A204.1 (cell line): ENCODE results near the gene AP1AR.

Source experiments
- FAIRE-seq: peaks from 2 replicates; lab custom pipeline; 2012; peaks lifted over from hg19 to GRCh38; lab: Jason Lieb, UNC

The AP1AR gene

DNA sequence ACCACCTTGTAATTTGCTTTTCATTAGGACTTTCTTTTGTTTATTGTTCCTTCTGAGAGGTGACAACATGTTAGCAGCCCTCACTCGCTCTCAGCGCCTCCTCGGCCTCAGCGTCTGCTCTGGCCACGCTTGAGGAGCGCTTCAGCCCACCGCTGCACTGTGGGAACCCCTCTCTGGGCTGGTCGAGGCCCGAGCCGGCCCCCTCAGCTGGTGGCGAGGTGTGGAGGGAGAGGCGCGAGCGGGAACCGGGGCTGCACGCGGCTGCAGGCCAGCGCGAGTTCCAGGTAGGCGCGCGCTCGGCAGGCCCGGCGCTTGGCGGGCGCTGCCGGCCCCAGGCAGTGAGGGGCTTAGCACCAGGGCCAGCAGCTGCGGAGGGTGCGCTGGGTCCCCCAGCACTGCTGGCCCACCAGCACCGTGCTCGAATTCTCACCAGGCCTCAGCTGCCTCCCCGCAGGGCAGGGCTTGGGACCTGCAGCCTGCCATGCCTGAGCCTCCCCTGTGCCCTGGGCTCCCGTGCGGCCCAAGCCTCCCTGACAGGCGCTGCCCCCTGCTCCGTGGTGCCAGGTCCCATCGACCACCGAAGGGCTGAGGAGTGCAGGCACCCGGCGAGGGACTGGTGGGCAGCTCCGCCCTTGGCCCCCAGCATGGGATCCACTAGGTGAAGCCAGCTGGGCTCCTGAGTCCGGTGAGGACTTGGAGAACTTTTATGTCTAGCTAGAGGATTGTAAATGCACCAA is 9.2 kb upstream of the AP1AR start:
- no peak for FAIRE-seq

- FAIRE-seq: no peak
Measured at GRCh38 chr4:112225157-112225556, 6.4 kb upstream of the AP1AR start.

GRCh38 chr4:112230879-112231778 is 458 bp upstream of the AP1AR start:
- FAIRE-seq: peak; percentile 89

DNA sequence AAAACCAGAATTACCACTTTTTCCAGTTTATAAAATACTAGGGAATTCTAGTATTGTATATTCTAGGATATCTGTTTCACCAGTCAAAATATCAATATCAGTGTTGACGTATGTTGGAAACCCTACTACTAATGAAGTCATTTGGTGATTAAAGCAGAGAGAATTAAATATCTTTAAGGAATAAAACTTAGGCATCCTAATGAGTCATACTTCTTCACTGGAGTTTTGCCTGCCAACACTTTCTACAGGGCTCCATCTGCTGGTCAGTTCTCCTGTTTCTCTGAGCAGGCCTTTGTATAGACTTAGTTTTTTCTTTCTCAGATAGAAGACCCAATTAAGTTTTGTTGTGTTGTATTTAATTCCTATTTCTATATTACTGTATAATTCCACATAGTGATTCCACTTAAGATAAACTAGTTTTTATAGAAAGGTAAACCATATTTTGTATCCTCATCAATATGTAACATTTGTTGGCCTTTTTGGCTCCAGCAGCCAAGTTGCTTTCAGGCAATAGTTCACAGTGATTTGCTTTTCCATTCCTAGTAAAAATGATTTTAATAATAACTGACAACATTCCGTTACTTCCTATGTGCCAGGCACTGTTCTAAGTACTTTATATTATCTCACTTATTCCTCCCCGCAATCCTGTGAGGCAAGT is 3.5 kb downstream of the AP1AR start:
- peak; percentile 96 for FAIRE-seq

DNA sequence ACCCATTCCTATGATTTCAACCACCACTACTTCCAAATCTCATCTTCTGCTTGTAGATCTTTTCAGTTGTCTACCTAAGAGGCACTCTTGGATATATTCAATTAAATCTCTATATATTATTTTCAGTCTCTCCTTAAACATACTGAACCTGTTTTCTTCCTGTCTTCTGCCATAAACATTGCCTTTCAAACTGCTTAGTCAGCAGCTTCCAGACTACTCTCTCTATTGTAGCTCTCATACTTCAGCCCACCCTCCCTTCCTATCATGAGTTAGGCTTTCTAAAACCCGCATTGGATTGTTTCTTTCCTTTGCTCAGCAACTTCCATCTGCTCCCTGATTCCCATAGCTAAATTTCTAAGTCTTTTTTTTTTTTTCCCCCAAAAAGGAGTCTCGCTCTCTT is 4.5 kb downstream of the AP1AR start:
- no peak for FAIRE-seq

- no peak for FAIRE-seq
Measured at GRCh38 chr4:112238833-112239232, 7.2 kb downstream of the AP1AR start.

GRCh38 chr4:112245383-112245782 is 13.8 kb downstream of the AP1AR start:
- no peak for FAIRE-seq

DNA sequence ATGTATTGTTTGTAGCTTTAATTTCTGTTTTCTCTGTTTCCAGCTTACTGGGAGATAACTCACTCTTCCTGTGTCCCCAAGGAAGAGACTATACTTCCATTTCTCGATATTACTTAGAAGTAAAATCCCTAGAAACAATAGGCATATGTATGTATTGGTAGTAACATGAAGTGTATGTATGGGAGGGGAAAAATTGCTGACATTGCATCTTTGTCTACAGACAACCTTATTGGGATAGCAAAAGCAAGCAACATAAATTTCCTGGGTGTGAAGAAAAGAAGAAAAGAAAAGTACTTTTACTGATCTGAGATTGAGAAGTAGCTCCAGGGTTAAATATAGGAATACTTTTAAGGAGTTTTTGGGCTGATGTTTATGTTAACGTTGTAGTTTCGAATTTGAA is 15.4 kb downstream of the AP1AR start:
- FAIRE-seq: no peak

GRCh38 chr4:112251019-112251643 is 19.5 kb downstream of the AP1AR start:
- FAIRE-seq: no peak

- no peak for FAIRE-seq
Measured at GRCh38 chr4:112252234-112252633, 20.6 kb downstream of the AP1AR start.

GRCh38 chr4:112253382-112254000 is 21.9 kb downstream of the AP1AR start:
- no peak for FAIRE-seq

DNA sequence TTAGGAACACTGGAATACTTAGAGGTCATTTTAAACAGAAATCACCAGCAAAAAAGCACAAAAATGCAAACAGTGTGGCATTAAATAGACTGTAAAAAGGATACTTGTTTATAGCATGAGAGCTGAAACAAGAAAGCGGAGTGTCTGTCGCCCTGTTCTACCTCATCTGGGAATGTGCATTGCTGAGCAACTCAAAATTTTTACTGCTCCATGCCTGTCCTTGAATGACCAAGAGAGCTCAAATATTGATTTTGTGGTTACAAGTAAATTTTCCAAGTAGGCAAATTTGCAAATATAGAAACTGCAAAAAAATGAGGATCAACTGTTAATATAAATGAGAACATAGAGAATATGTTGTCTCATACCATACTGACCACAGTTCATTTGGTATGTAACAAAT is 25.5 kb downstream of the AP1AR start:
- no peak for FAIRE-seq

GRCh38 chr4:112266823-112267222 is 35.2 kb downstream of the AP1AR start:
- FAIRE-seq: peak; percentile 95

DNA sequence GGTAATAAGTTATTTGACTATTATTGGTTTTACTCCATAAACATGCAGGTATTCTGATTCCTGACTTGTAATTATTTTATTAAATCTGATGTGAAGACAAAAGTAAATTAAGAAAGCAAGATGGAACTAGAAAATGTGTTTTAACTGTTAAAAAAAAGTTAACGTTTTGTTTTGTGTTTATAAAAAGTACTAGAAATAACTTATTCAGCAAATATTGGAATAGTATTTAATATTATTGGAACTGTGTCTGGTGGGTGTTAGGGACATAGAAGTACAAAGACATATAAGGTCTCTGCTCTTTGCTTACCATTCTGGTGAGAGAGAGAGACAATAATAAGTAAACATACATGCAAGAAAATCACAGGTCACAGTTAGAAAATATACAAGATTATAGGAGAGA is 38.5 kb downstream of the AP1AR start:
- FAIRE-seq: peak; percentile 32

DNA sequence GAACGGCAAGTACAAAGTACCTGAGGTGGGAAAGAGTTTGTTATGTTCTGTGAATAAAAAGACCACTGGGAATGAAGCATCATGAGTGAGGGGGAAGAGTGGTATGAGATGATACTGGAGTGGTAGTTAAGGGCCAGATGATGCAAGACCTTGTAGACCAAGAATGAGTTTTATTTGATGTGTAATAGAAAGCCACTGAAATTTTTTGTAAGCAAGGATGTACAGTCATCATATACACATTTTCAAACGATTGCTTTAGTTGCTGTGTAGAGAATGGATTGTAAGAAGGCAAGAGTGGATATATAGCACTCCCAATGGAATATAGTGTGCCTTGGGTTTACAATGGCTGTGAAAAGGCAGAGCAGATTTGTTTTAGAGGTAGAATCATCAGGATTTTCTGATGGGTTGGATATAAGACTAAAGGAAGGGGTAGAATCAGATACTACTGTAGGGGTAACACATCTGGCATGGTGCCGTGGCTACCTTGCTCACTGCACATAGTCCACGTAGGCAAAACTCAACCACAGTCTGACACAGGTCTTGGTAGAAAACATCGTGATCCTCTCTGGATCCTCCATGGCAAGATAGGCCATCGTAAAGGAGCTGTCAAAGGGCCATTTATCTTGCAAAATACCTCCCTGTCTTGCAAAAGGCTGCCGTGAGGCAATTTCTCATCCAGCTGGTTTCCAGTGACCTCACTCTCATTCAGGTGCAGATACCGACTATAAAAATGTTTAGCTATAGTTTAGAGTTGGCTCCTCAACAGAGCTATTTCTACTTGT is 39.2 kb downstream of the AP1AR start:
- FAIRE-seq: no peak

DNA sequence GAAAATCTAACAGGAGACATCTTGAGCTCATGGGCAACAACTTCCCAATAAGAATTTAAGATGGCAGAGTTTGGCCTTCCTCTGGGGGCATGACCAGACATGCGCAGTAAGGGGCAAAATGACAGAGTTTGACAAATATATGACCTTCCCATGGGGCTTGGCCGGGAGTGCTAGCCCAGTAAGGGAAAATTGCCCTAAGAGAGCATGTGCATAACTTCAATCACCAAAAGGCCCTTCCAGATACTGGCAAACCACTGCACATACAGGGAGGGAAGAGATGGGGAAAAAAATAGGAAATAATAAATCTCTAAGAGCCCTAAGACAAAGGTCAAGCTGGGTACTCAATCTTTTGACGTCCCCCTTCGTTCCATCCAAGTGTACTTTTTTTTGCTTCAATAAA is 40.7 kb downstream of the AP1AR start:
- no peak for FAIRE-seq

GRCh38 chr4:112274959-112275358 is 43.4 kb downstream of the AP1AR start:
- no peak for FAIRE-seq

- FAIRE-seq: no peak
Measured at GRCh38 chr4:112276113-112276512, 44.5 kb downstream of the AP1AR start.

- FAIRE-seq: no peak
Measured at GRCh38 chr4:112277220-112277619, 45.6 kb downstream of the AP1AR start.

- FAIRE-seq: no peak
Measured at GRCh38 chr4:112277705-112278448, 46.3 kb downstream of the AP1AR start.
